Measurements from ENCODE around the gene REM1. TPM values are rescaled to one million over a fixed set of nuclear protein-coding genes. Genes with fewer than 3 reads are reported as not detected.
A peak's percentile ranks its signal among the peaks of the same experiment; 100 is the strongest.

Gene REM1
- total and polyA plus RNA-seq, 3 donors from 2014 or later, result 1.9 to 3.4 (median 2.6) TPM

DNA sequence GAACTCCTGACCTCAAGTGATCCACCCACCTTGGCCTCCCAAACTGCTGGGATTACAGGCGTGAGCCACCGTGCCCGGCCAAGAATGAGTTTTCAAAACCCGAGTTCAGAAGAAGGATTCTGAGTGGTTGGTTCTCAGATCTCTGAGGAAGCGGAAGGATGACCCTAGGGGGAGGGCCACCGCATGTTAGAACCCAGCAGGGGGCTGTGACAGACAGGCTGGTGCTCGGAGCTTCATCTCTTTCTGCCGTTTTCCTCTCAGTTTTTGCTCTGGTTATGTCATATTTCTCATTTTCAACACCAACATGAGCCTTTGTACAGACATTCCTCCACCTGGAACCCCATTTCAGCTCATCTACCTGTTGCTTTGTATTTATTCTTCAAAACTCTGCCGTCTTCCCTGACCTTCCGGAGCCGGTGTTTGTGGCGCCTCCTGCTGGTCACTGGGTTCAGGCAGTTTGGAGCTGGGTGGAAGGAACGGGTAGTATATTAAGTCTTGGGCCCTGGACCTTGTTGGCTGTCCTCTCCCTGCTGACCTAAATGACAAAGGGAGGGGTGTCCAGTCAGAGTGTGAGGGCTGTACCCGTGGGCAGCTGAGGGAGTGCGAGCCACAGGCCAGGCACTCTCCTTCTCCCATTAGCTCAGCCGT is 35.0 kb upstream of the REM1 start, which contains the start of gene DEFB123:
Gene DEFB123 (plus strand): TSS at position 621 of the 648 bp plus-strand sequence. CDS start 67 bp downstream, outside the sequence.
- Histone ChIP-seq H3K27me3 (no peaks in the 10 kb centered on the region), H3K36me3 (ENCODE audit: low read depth, missing control alignments) (no peaks in the 10 kb centered on the region), H3K9me3 (no peaks in the 10 kb centered on the region), H3K4me1 (no peaks in the 10 kb centered on the region), H3K4me3 (peak within 1 kb of the TSS; percentile 9 to 58), H3K27ac (peak within 1 kb of the TSS; percentile 50 to 68)
- WGBS, 2 donors, result 74 to 80% methylated on average over 15 to 16 of the region's 16 CpGs
- intact Hi-C loops (cut with DNase I; ENCODE audit: low total_unique reads), result no loop called here
- peak; percentile 87 for DNase-seq
- no peak for TF ChIP-seq POLR2A (IDR thresholded peaks at IDR 0.05)
- TF ChIP-seq, protein P1, sequence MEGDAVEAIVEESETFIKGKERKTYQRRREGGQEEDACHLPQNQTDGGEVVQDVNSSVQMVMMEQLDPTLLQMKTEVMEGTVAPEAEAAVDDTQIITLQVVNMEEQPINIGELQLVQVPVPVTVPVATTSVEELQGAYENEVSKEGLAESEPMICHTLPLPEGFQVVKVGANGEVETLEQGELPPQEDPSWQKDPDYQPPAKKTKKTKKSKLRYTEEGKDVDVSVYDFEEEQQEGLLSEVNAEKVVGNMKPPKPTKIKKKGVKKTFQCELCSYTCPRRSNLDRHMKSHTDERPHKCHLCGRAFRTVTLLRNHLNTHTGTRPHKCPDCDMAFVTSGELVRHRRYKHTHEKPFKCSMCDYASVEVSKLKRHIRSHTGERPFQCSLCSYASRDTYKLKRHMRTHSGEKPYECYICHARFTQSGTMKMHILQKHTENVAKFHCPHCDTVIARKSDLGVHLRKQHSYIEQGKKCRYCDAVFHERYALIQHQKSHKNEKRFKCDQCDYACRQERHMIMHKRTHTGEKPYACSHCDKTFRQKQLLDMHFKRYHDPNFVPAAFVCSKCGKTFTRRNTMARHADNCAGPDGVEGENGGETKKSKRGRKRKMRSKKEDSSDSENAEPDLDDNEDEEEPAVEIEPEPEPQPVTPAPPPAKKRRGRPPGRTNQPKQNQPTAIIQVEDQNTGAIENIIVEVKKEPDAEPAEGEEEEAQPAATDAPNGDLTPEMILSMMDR (IDR thresholded peaks at IDR 0.05), result peak; percentile 55 to 58 (median 56)

DNA sequence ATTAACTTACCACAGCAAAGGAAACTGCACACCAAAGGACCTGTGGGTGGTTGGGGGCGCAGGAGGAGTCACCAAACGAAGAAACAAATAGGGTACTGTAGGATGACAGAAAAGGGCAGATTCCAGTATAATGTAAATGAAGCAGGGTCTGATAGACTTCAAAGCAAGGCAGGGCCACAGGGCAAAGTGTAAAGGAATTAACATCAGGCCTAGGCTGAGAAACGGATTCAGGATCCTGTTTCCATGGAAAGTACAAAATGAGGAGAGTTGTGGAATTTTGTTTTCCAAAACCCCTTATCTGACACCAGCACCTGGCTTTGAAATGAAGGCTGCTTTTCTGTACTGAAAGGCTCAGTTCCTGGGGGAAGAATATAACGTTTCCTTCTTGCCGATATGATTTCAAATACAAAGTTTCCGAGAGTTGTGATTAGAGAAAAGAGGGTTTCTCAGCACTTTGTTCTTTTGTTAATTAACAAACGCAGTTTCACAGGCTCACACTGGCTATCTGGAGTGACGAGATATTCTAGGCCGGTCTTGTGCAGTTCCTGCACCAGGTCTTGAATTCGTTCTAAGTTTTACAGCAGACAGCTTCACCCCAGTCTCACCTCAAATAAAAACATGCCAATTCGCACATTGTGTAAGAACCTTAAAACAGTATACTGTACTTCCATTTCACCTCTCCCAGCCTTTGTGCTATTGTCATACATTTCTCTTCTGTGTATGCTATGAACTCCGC is 28.8 kb upstream of the REM1 start:
- no peak overlapping the region for H3K4me3 ChIP-seq
- intact Hi-C loops (cut with DNase I; ENCODE audit: low total_unique reads), result no loop called here
- H3K9me3 ChIP-seq, result no peaks in the 10 kb centered on the region
- peak; percentile 68 for DNase-seq
- peaks cover 13% of the 10 kb centered on the region for H3K4me1 ChIP-seq
- no peaks in the 10 kb centered on the region for H3K27me3 ChIP-seq
- WGBS, 2 donors, result 29 to 40% methylated on average over 12 of the region's 12 CpGs
- H3K36me3 ChIP-seq (ENCODE audit: low read depth, missing control alignments), result no peaks in the 10 kb centered on the region
- TF ChIP-seq, protein P1 (IDR thresholded peaks at IDR 0.05), result no peak
- no peak for TF ChIP-seq POLR2A (IDR thresholded peaks at IDR 0.05)
- peak overlapping the region; percentile 74 for H3K27ac ChIP-seq

DNA sequence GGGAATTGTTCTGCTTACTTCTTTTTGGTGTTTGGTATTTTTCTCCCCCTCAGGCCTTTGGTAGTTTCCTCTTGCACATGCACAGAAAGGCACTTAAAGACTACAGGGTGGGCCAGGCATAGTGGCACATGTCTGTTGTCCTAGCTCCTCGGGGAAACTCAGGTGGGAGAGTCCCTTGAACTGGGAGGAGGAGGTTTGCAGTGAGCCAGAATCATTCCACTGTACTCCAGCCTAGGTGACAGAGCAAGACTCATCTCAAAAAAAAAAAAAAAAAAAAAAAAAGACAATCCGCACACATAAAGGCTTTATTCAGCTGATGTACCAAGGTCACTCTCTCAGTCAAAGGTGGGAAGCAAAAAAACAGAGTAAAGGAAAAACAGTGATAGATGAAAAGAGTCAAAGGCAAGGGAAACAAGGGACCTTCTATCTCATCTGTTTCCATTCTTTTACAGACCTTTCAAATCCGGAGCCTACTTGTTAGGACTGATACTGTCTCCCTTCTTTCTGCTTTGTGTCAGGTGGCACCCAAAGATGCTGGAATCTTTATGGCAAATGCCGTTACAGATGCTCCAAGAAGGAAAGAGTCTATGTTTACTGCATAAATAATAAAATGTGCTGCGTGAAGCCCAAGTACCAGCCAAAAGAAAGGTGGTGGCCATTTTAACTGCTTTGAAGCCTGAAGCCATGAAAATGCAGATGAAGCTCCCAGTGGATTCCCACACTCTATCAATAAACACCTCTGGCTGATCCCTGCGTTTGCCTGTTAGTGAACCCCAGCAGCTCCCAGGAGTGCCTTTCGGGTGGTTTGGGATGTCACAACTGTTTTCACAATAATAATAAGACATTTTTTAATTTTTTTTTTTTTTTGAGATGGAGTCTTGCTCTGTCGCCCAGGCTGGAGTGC is 25.3 kb upstream of the REM1 start:
- H3K36me3 ChIP-seq (ENCODE audit: low read depth, missing control alignments), result no peaks in the 10 kb centered on the region
- 60 to 68% methylated on average over 8 of the region's 8 CpGs for WGBS, 2 donors
- H3K27ac ChIP-seq, result peak overlapping the region in 1 of 2 donors; percentile 29

DNA sequence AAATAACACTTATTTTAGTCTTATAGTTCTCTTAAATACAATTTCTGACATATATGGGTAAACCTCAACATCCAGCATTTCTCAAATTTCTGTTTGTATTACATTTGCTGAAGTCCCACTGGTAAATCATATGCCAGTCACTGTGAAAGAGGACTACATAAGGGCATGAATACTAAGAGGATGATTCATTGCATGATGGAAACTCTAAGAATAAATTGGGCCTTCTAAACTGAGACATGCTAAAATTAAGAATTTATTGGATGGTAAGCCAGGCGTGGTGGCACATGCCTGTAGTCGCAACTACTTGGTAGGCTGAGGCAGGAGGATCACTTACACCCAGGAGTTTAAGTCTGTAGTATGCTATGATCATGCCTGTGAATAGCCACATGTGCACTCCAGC is 22.5 kb upstream of the REM1 start:
- H3K4me3 ChIP-seq, result no peak overlapping the region
- H3K4me1 ChIP-seq, result no peaks in the 10 kb centered on the region
- no peaks in the 10 kb centered on the region for H3K36me3 ChIP-seq (ENCODE audit: low read depth, missing control alignments)
- DNase-seq, result no peak
- H3K9me3 ChIP-seq, result no peaks in the 10 kb centered on the region
- intact Hi-C loops (cut with DNase I; ENCODE audit: low total_unique reads), result no loop called here
- TF ChIP-seq, protein P1 (IDR thresholded peaks at IDR 0.05), result no peak
- no peak for TF ChIP-seq POLR2A (IDR thresholded peaks at IDR 0.05)
- H3K27me3 ChIP-seq, result no peaks in the 10 kb centered on the region
- H3K27ac ChIP-seq, result no peak overlapping the region
- 88 to 93% methylated on average over 2 of the region's 2 CpGs for whole genome bisulfite sequencing, 2 donors

More for the DNA sequence above, 25.3 kb upstream of the REM1 start:
- H3K9me3 ChIP-seq, result no peaks in the 10 kb centered on the region
- H3K4me1 ChIP-seq, result peaks cover 13% of the 10 kb centered on the region
- no peaks in the 10 kb centered on the region for H3K27me3 ChIP-seq
- H3K4me3 ChIP-seq, result no peak overlapping the region
- no peak for DNase-seq
- intact Hi-C loops (cut with DNase I; ENCODE audit: low total_unique reads), result no loop called here
- TF ChIP-seq, protein P1 (IDR thresholded peaks at IDR 0.05), result no peak
- no peak for TF ChIP-seq POLR2A (IDR thresholded peaks at IDR 0.05)
